HCT116 (cell line): Measurements from ENCODE around the gene GAD1. TPM values are rescaled to one million over a fixed set of nuclear protein-coding genes. Genes with fewer than 3 reads are reported as not detected.

ENCODE experiments used
- ATAC-seq: fragments of 200-7000 bp; cut with Tn5 transposase; 2 replicates; pipeline ENCODE4 v1.9.1; 2020; ENCODE audit warnings: mild to moderate bottlenecking, moderate library complexity
- BruUV-seq: library from RNA; stranded (reverse); fragments of 400-500 nt; replicated peaks from 2 replicates; lab custom pipeline; 2021; lab: Mats Ljungman, UMichigan
- CTCF ChIA-PET: fragments of 300-600 bp; sonication (Branson Sonifier 250); formaldehyde crosslinking; loops from one replicate; lab custom pipeline; 2021; ENCODE audit warnings: antibody characterized with exemption; lab: Charles Lee
- POLR2A ChIA-PET: fragments of 300-600, 350-600 bp; sonication (Branson Sonifier 250); formaldehyde crosslinking; loops from one replicate; lab custom pipeline; 2021; ENCODE audit warnings: antibody characterized with exemption; lab: Charles Lee
- RAD21 ChIA-PET, 2 experiments: fragments of 300-600 bp; sonication (Branson Sonifier 250); formaldehyde crosslinking; loops; one replicate each; lab custom pipeline; 2023; ENCODE audit warnings: low total read pairs in 2 of 2; ENCODE audit not compliant: uncharacterized antibody in 2 of 2, unreplicated experiment in 2 of 2, low non-redundant PET in 1 of 2; lab: Charles Lee
- DNase-seq: peaks from one replicate; pipeline ENCODE4 v3.0.0-alpha.2; 2010; ENCODE audit warnings: low read depth, low spot score
- H2AFZ ChIP-seq: fragments of 200-600 bp; shearing (Covaris generic), sonication (generic); 2 replicates; pipeline ENCODE4 v1.6.1; 2017; ENCODE audit warnings: low read depth, mixed run types, mixed read lengths, antibody characterized with exemption, low read length; ENCODE audit not compliant: poor library complexity, severe bottlenecking
- H3K27ac ChIP-seq: 2 replicates; pipeline ENCODE4 v1.5.1; 2012; ENCODE audit warnings: low read depth, low read length
- H3K27me3 ChIP-seq: fragments of 200-600 bp; sonication (generic); 2 replicates; pipeline ENCODE4 v1.6.1; 2016; ENCODE audit warnings: mixed run types, low read length, mixed read lengths; ENCODE audit not compliant: insufficient read depth
- H3K36me3 ChIP-seq, 2 experiments: fragments of 200-500 bp in 1 of 2; fragments of 200-600 bp in 1 of 2; sonication (Bioruptor generic) in 1 of 2; sonication (generic) in 1 of 2; 2 replicates each; pipeline versions ENCODE4 v1.5.1 to v1.6.1; 2014 to 2016; ENCODE audit warnings: low read length in 2 of 2, inconsistent platforms in 1 of 2, mixed read lengths in 1 of 2, mixed run types in 1 of 2; ENCODE audit not compliant: insufficient read depth in 2 of 2, control insufficient read depth in 1 of 2
- H3K4me1 ChIP-seq, 2 experiments: fragments of 200-600 bp in 1 of 2; sonication (generic) in 1 of 2; 2 replicates each; pipeline versions ENCODE4 v1.5.1 to v1.6.1; 2012 to 2017; ENCODE audit warnings: low read length in 2 of 2, inconsistent platforms in 1 of 2, mild to moderate bottlenecking in 1 of 2, mixed read lengths in 1 of 2, mixed run types in 1 of 2, moderate library complexity in 1 of 2; ENCODE audit not compliant: insufficient read depth in 2 of 2, control insufficient read depth in 1 of 2
- H3K4me2 ChIP-seq: fragments of 200-600 bp; sonication (generic); 2 replicates; pipeline ENCODE4 v1.6.1; 2017; ENCODE audit warnings: mixed run types, low read length, mixed read lengths
- H3K4me3 ChIP-seq, 2 experiments: fragments of 200-600 bp in 1 of 2; sonication (generic) in 1 of 2; replicated peaks in 1 of 2; 2 replicates each; pipeline ENCODE4 v1.5.1; 2011 to 2016; ENCODE audit warnings: low read length in 2 of 2, control low read depth in 1 of 2, low read depth in 1 of 2, mild to moderate bottlenecking in 1 of 2, mixed read lengths in 1 of 2, mixed run types in 1 of 2
- H3K79me2 ChIP-seq: fragments of 200-600 bp; sonication (generic); 2 replicates; pipeline ENCODE4 v1.6.1; 2017; ENCODE audit warnings: mild to moderate bottlenecking, mixed run types, low read length, moderate library complexity, mixed read lengths; ENCODE audit not compliant: insufficient read depth
- H3K9ac ChIP-seq: fragments of 200-600 bp; sonication (generic); 2 replicates; pipeline ENCODE4 v1.6.1; 2016; ENCODE audit warnings: low read length, mixed read lengths
- H3K9me2 ChIP-seq: fragments of 200-600 bp; sonication (generic), shearing (Covaris generic); 2 replicates; pipeline ENCODE4 v1.6.1; 2017; ENCODE audit warnings: mixed run types, mild to moderate bottlenecking, moderate library complexity; ENCODE audit not compliant: insufficient read depth
- H3K9me3 ChIP-seq, 2 experiments: fragments of 200-500 bp in 1 of 2; fragments of 200-600 bp in 1 of 2; sonication (Bioruptor generic) in 1 of 2; sonication (generic) in 1 of 2; 2 replicates each; pipeline ENCODE4 v1.6.1; 2014 to 2017; ENCODE audit warnings: low read length in 2 of 2, mixed read lengths in 2 of 2, inconsistent platforms in 1 of 2, low read depth in 1 of 2, mild to moderate bottlenecking in 1 of 2, mixed run types in 1 of 2, moderate library complexity in 1 of 2; ENCODE audit not compliant: control insufficient read depth in 1 of 2, insufficient read depth in 1 of 2
- H4K20me1 ChIP-seq: fragments of 200-600 bp; sonication (generic), shearing (Covaris generic); 2 replicates; pipeline ENCODE4 v1.6.1; 2017; ENCODE audit warnings: mixed run types, mild to moderate bottlenecking, moderate library complexity; ENCODE audit not compliant: insufficient read depth
- CEBPB ChIP-seq: IDR thresholded peaks from 2 replicates; pipeline ENCODE4 v1.6.1; 2012; ENCODE audit warnings: low read depth
- EGR1 ChIP-seq: IDR thresholded peaks from 2 replicates; pipeline ENCODE4 v1.6.1; 2012; ENCODE audit warnings: low read depth
- POLR2A ChIP-seq: IDR thresholded peaks from 2 replicates; pipeline ENCODE4 v1.7.0; 2011; ENCODE audit warnings: borderline replicate concordance; ENCODE audit not compliant: insufficient read depth, insufficient read length; ENCODE audit errors: extremely low read depth
- RAD21 ChIP-seq: IDR thresholded peaks from 2 replicates; pipeline ENCODE4 v1.6.1; 2012; ENCODE audit warnings: low read depth, mild to moderate bottlenecking
- SIN3A ChIP-seq: IDR thresholded peaks from 2 replicates; pipeline ENCODE4 v1.6.1; 2012; ENCODE audit warnings: low read depth
- ZFX ChIP-seq: fragments of 450-650 bp; IDR thresholded peaks from 2 replicates; pipeline ENCODE4 v1.6.1; 2017
- intact Hi-C: fragments of 100-400 bp; cut with micrococcal nuclease; formaldehyde crosslinking; loops from 2 replicates; pipeline ENCODE4 v1.10.0; 2022
- total RNA-seq: library from RNA; stranded (reverse); gene quantifications from one replicate; pipeline ENCODE4 v1.2.1, GENCODE V29; 2021; ENCODE audit not compliant: unreplicated experiment
- TF ChIP-seq, protein P1 (sequence below): IDR thresholded peaks from 2 replicates; pipeline ENCODE4 v1.6.1; 2012; ENCODE audit warnings: low read depth
- TF ChIP-seq, protein P2 (sequence below): IDR thresholded peaks from 2 replicates; pipeline ENCODE4 v1.6.1; 2012

The GAD1 gene
- total RNA-seq, 1 experiment from 2014 or later: 11.0 TPM

DNA sequence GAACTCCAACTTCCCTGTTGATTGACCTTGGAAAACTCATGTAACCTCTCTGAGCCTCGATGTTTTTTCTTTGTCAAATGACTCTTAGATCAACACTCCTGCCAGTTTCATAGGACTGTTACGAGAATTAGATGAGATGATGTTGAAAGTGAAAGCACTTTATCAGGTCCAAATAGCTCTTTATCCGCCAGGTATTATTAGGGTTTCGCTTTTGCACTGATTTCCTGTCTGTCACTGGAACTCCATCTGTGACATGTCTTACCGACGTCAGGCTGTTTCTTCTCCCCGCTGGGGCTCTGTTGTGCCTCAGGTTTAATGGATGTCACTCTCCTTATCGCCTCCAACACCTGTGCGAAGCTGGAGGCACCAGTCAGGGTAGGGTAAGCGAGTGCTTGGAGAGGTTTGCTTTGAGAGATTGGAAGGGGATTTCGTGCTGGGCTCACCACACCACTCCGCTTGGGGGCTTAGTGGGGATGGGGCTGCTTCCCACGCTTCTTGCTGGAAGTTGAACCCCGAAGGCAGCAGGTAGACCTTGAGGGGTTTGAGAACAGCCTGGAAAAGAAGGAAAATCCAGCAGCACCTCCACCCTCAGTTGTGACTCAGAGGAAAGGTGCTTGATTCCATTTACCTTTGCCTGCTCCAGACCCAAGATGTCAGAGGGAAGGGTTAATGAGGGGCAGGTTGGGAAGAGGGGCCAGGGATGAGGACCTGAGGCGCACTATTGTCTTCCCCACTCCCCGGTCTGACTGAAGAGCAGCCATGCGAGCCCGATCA, 4.3 kb downstream of the GAD1 start:
- TF ChIP-seq RAD21 (no peak), ZFX (no peak), EGR1 (no peak), SIN3A (no peak), POLR2A (no peak), CEBPB (no peak)
- TF ChIP-seq, protein P1, sequence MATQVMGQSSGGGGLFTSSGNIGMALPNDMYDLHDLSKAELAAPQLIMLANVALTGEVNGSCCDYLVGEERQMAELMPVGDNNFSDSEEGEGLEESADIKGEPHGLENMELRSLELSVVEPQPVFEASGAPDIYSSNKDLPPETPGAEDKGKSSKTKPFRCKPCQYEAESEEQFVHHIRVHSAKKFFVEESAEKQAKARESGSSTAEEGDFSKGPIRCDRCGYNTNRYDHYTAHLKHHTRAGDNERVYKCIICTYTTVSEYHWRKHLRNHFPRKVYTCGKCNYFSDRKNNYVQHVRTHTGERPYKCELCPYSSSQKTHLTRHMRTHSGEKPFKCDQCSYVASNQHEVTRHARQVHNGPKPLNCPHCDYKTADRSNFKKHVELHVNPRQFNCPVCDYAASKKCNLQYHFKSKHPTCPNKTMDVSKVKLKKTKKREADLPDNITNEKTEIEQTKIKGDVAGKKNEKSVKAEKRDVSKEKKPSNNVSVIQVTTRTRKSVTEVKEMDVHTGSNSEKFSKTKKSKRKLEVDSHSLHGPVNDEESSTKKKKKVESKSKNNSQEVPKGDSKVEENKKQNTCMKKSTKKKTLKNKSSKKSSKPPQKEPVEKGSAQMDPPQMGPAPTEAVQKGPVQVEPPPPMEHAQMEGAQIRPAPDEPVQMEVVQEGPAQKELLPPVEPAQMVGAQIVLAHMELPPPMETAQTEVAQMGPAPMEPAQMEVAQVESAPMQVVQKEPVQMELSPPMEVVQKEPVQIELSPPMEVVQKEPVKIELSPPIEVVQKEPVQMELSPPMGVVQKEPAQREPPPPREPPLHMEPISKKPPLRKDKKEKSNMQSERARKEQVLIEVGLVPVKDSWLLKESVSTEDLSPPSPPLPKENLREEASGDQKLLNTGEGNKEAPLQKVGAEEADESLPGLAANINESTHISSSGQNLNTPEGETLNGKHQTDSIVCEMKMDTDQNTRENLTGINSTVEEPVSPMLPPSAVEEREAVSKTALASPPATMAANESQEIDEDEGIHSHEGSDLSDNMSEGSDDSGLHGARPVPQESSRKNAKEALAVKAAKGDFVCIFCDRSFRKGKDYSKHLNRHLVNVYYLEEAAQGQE: no peak
- TF ChIP-seq, protein P2, sequence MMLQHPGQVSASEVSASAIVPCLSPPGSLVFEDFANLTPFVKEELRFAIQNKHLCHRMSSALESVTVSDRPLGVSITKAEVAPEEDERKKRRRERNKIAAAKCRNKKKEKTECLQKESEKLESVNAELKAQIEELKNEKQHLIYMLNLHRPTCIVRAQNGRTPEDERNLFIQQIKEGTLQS: no peak
- TF ChIP-seq, all 23 proteins: peak for 0
- no peaks in the 10 kb centered on the region for H3K9me2 ChIP-seq
- H3K4me3 ChIP-seq: no peak overlapping the region
- no peaks in the 10 kb centered on the region for H3K36me3 ChIP-seq
- no peaks in the 10 kb centered on the region for H3K9me3 ChIP-seq
- no peak overlapping the region for H2AFZ ChIP-seq
- H4K20me1 ChIP-seq: no peaks in the 10 kb centered on the region
- H3K4me2 ChIP-seq: no peak overlapping the region
- no TSS peak for BruUV-seq
- ATAC-seq (no peak), DNase-seq (no peak)
- POLR2A ChIA-PET: no interaction called here
- CTCF ChIA-PET: no interaction called here
- no peaks in the 10 kb centered on the region for H3K27me3 ChIP-seq
- RAD21 ChIA-PET: no interaction called here
- intact Hi-C loops: no loop called here
- H3K27ac ChIP-seq: no peak overlapping the region
- H3K4me1 ChIP-seq: peaks cover 3 to 21% of the 10 kb centered on the region in 2 experiments; a peak in 3 of 4 replicates
- no peak overlapping the region for H3K9ac ChIP-seq
- no peaks in the 10 kb centered on the region for H3K79me2 ChIP-seq
